H1 (cell line): ENCODE results near the gene SPEN. TPM values are rescaled to one million over a fixed set of nuclear protein-coding genes. Genes with fewer than 3 reads are reported as not detected.
A peak's percentile ranks its signal among the peaks of the same experiment; 100 is the strongest.

Experiments
- CTCF ChIA-PET: fragments of 300-600 bp; sonication (Branson Sonifier 250); formaldehyde crosslinking; loops from one replicate; lab custom pipeline; 2021; ENCODE audit not compliant: partially characterized antibody; lab: Charles Lee
- POLR2A ChIA-PET: fragments of 300-600 bp; sonication (Branson Sonifier 250); formaldehyde crosslinking; loops from one replicate; lab custom pipeline; 2021; ENCODE audit warnings: inconsistent platforms; ENCODE audit not compliant: partially characterized antibody; lab: Charles Lee
- DNase-seq, 2 experiments: peaks; one replicate each; pipeline versions ENCODE4 v3.0.0 to v3.0.0-alpha.2; 2010 to 2022; ENCODE audit warnings: low spot score in 2 of 2, low read depth in 1 of 2, mixed read lengths in 1 of 2
- FAIRE-seq: peaks from 2 replicates; lab custom pipeline; 2011; peaks lifted over from hg19 to GRCh38; lab: Jason Lieb, UNC
- H2AFZ ChIP-seq: 2 replicates; pipeline ENCODE4 v1.8.1; 2012; ENCODE audit warnings: low read length, inconsistent platforms
- H2AK5ac ChIP-seq: 2 replicates; pipeline ENCODE4 v1.6.1; 2013; ENCODE audit warnings: low read depth, low read length
- H2BK120ac ChIP-seq: replicated peaks from 2 replicates; pipeline ENCODE3; 2013; ENCODE audit warnings: low read depth, low read length, inconsistent platforms
- H2BK12ac ChIP-seq: 2 replicates; pipeline ENCODE4 v1.6.1; 2013; ENCODE audit warnings: low read depth, low read length
- H2BK15ac ChIP-seq: 2 replicates; pipeline ENCODE4 v1.6.1; 2013; ENCODE audit warnings: low read length
- H2BK20ac ChIP-seq: 2 replicates; pipeline ENCODE4 v1.6.1; 2013; ENCODE audit warnings: low read length
- H2BK5ac ChIP-seq: 2 replicates; pipeline ENCODE4 v1.6.1; 2013; ENCODE audit warnings: low read depth, low read length
- H3K14ac ChIP-seq: 2 replicates; pipeline ENCODE4 v1.6.1; 2013; ENCODE audit warnings: inconsistent platforms; ENCODE audit not compliant: insufficient read length
- H3K18ac ChIP-seq: 2 replicates; pipeline ENCODE4 v1.6.1; 2013; ENCODE audit warnings: low read length; ENCODE audit errors: extremely low read depth
- H3K23ac ChIP-seq: 2 replicates; pipeline ENCODE4 v1.6.1; 2013; ENCODE audit warnings: inconsistent platforms; ENCODE audit not compliant: insufficient read length
- H3K23me2 ChIP-seq: 2 replicates; pipeline ENCODE4 v1.6.1; 2013; ENCODE audit warnings: low read depth, low read length
- H3K27ac ChIP-seq: 2 replicates; pipeline ENCODE4 v1.6.1; 2011; ENCODE audit warnings: low read depth, low read length, inconsistent platforms
- H3K27me3 ChIP-seq, 4 experiments: replicated peaks in 1 of 4; 1 replicate in 1 of 4; 2 replicates in 3 of 4; pipeline versions ENCODE4 v1.6.1 to v1.8.1; 2011 to 2013; ENCODE audit warnings: low read length in 3 of 4, mild to moderate bottlenecking in 3 of 4, inconsistent platforms in 2 of 4, mixed read lengths in 2 of 4, moderate library complexity in 1 of 4; ENCODE audit not compliant: control insufficient read depth in 3 of 4, insufficient read depth in 3 of 4; ENCODE audit errors: extremely low read depth in 1 of 4
- H3K36me3 ChIP-seq, 4 experiments: 2 replicates each; pipeline versions ENCODE4 v1.6.1 to v1.8.1; 2011 to 2013; ENCODE audit warnings: mild to moderate bottlenecking in 4 of 4, low read length in 3 of 4, moderate library complexity in 2 of 4, control low read depth in 1 of 4, inconsistent platforms in 1 of 4; ENCODE audit not compliant: insufficient read depth in 4 of 4, control insufficient read depth in 2 of 4
- H3K4ac ChIP-seq: replicated peaks from 2 replicates; pipeline ENCODE3; 2013; ENCODE audit warnings: low read length, low read depth, mixed read lengths, inconsistent platforms; ENCODE audit not compliant: insufficient read length
- H3K4me1 ChIP-seq, 4 experiments: replicated peaks in 1 of 4; 1 replicate in 1 of 4; 2 replicates in 3 of 4; pipeline versions ENCODE4 v1.6.1 to v1.8.1; 2011 to 2013; ENCODE audit warnings: low read length in 3 of 4, inconsistent platforms in 2 of 4, mixed read lengths in 1 of 4; ENCODE audit not compliant: insufficient read depth in 4 of 4, control insufficient read depth in 3 of 4
- H3K4me2 ChIP-seq, 2 experiments: 2 replicates each; pipeline versions ENCODE4 v1.6.1 to v1.8.1; 2011 to 2013; ENCODE audit warnings: low read depth in 2 of 2, low read length in 2 of 2, control low read depth in 1 of 2, inconsistent platforms in 1 of 2, mild to moderate bottlenecking in 1 of 2; ENCODE audit not compliant: insufficient read depth in 1 of 2
- H3K4me3 ChIP-seq, 4 experiments: fragments of 200-600, 300-600 bp in 1 of 4; sonication (generic), shearing (Covaris generic), sonication (Bioruptor Twin) in 1 of 4; 2 replicates each; pipeline versions ENCODE4 v1.5.1 to v1.8.1; 2011 to 2016; ENCODE audit warnings: low read length in 4 of 4, low read depth in 3 of 4, control low read depth in 2 of 4, inconsistent platforms in 2 of 4, mild to moderate bottlenecking in 2 of 4, mixed read lengths in 1 of 4, moderate library complexity in 1 of 4; ENCODE audit not compliant: insufficient read depth in 2 of 4; ENCODE audit errors: extremely low read depth in 1 of 4
- H3K56ac ChIP-seq: replicated peaks from 2 replicates; pipeline ENCODE3; 2013; ENCODE audit warnings: low read depth, mild to moderate bottlenecking, mixed read lengths, low read length, inconsistent platforms; ENCODE audit not compliant: insufficient read length
- H3K79me1 ChIP-seq: 2 replicates; pipeline ENCODE4 v1.6.1; 2013; ENCODE audit warnings: low read depth, low read length, control low read depth
- H3K79me2 ChIP-seq, 2 experiments: 2 replicates each; pipeline versions ENCODE4 v1.6.1 to v1.8.1; 2012 to 2013; ENCODE audit warnings: low read length in 2 of 2, mild to moderate bottlenecking in 2 of 2, inconsistent platforms in 1 of 2; ENCODE audit not compliant: insufficient read depth in 2 of 2, control insufficient read depth in 1 of 2
- H3K9ac ChIP-seq, 4 experiments: replicated peaks in 1 of 4; 1 replicate in 1 of 4; 2 replicates in 3 of 4; pipeline versions ENCODE4 v1.6.1 to v1.8.1; 2011 to 2013; ENCODE audit warnings: low read depth in 3 of 4, low read length in 3 of 4, control low read depth in 2 of 4, mild to moderate bottlenecking in 2 of 4, moderate library complexity in 2 of 4, inconsistent platforms in 1 of 4; ENCODE audit errors: extremely low read depth in 1 of 4
- H3K9me3 ChIP-seq, 2 experiments: 2 replicates each; pipeline versions ENCODE4 v1.6.1 to v1.8.1; 2012 to 2013; ENCODE audit warnings: mild to moderate bottlenecking in 2 of 2, moderate library complexity in 2 of 2, control low read depth in 1 of 2, inconsistent platforms in 1 of 2, low read depth in 1 of 2, low read length in 1 of 2, mixed read lengths in 1 of 2; ENCODE audit not compliant: insufficient read depth in 2 of 2
- H4K20me1 ChIP-seq, 2 experiments: replicated peaks in 1 of 2; 2 replicates each; pipeline versions ENCODE3 to v1.8.1; 2011 to 2013; ENCODE audit warnings: inconsistent platforms in 2 of 2, low read length in 2 of 2, mild to moderate bottlenecking in 1 of 2; ENCODE audit not compliant: insufficient read depth in 2 of 2, control insufficient read depth in 1 of 2
- H4K5ac ChIP-seq: 2 replicates; pipeline ENCODE4 v1.6.1; 2013; ENCODE audit warnings: low read length, low read depth, mixed read lengths, inconsistent platforms; ENCODE audit not compliant: insufficient read length
- H4K8ac ChIP-seq: 2 replicates; pipeline ENCODE4 v1.8.0; 2013; ENCODE audit warnings: mild to moderate bottlenecking, moderate library complexity, low read length, inconsistent platforms; ENCODE audit not compliant: insufficient read depth; ENCODE audit errors: extremely low read depth
- H4K91ac ChIP-seq: replicated peaks from 2 replicates; pipeline ENCODE3; 2013; ENCODE audit warnings: low read length, mixed read lengths, inconsistent platforms; ENCODE audit not compliant: insufficient read length
- E2F6 ChIP-seq: IDR thresholded peaks from 2 replicates; pipeline ENCODE4 v1.6.1; 2012; ENCODE audit warnings: inconsistent platforms
- EP300 ChIP-seq, 2 experiments: IDR thresholded peaks; 1 replicate in 1 of 2; 2 replicates in 1 of 2; pipeline ENCODE4 v1.6.1; 2011 to 2012; ENCODE audit warnings: low read depth in 2 of 2, low read length in 2 of 2, mild to moderate bottlenecking in 2 of 2, borderline replicate concordance in 1 of 2, inconsistent platforms in 1 of 2, moderate library complexity in 1 of 2
- KDM4A ChIP-seq: IDR thresholded peaks from one replicate; pipeline ENCODE4 v1.7.1; 2012; ENCODE audit warnings: low read depth, mild to moderate bottlenecking, moderate library complexity, low read length, inconsistent platforms; ENCODE audit not compliant: severe bottlenecking
- PHF8 ChIP-seq: fragments of 200-600 bp; sonication (generic); conservative IDR thresholded peaks from 2 replicates; pipeline ENCODE4 v1.7.1; 2012; ENCODE audit warnings: low read depth, mild to moderate bottlenecking, inconsistent platforms, low read length, moderate library complexity
- SIRT6 ChIP-seq: IDR thresholded peaks from one replicate; pipeline ENCODE4 v1.7.1; 2012; ENCODE audit warnings: low read length, inconsistent platforms
- TAF7 ChIP-seq: optimal IDR thresholded peaks from 2 replicates; pipeline ENCODE3; 2011; ENCODE audit warnings: low read depth, mild to moderate bottlenecking, inconsistent platforms, low read length, moderate library complexity, borderline replicate concordance
- WGBS, 2 experiments: shearing (Covaris generic) in 1 of 2; methylation state at CpG; one replicate each; pipeline versions ENCODE4 v1.1.6 to v1.1.7; 2013 to 2015; ENCODE audit warnings: low lambda C conversion rate in 2 of 2, mixed read lengths in 2 of 2, inconsistent platforms in 1 of 2, low coverage in 1 of 2, missing lambda C conversion rate in 1 of 2; ENCODE audit not compliant: insufficient replicate concordance in 2 of 2, insufficient coverage in 1 of 2, insufficient read length in 1 of 2; ENCODE audit errors: extremely low coverage in 1 of 2, missing lambda C conversion rate in 1 of 2; 5-methylcytosine and 5-hydroxymethylcytosine counted together
- polyA plus RNA-seq, 7 experiments: library from polyadenylated mRNA; depleted of rRNA in 3 of 7; stranded (reverse) in 5 of 7; unstranded in 2 of 7; fragments of >200 nt in 5 of 7; fragments of 200-250 nt in 2 of 7; gene quantifications; 1 replicate in 5 of 7; 2 replicates in 1 of 7; 4 replicates in 1 of 7; pipeline versions ENCODE4 v1.2.1 to v1.2.3, GENCODE V29; 2011 to 2013; ENCODE audit warnings: missing spikeins in 2 of 7, mixed read lengths in 2 of 7
- total RNA-seq: library from RNA; stranded (reverse); fragmentation: NEBNext Ultra II Directional; extraction: Animal tissue kit (Norgen Biotek cat#: 25700); gene quantifications from 2 replicates; pipeline ENCODE4 v1.2.1, GENCODE V29; 2021

SPEN gene
- total and polyA plus RNA-seq, 2 of the 8 experiments (the other 6 are each of a cell fraction or from before 2014, with no cell fraction given), result 12.5 to 52.1 TPM

- DNase-seq (no peak), FAIRE-seq (no peak)
- no peak overlapping the region for H3K14ac ChIP-seq
- no peak overlapping the region for H2AFZ ChIP-seq
- no peak overlapping the region for H2BK15ac ChIP-seq
- peaks cover 0 to 6% (median 2%) of the 10 kb centered on the region in 4 experiments; a peak in 2 of 7 replicates for H3K4me1 ChIP-seq
- peaks cover 0 to 4% of the 10 kb centered on the region in 2 experiments for H4K20me1 ChIP-seq
- no peak overlapping the region for H4K91ac ChIP-seq
- peaks cover 8% of the 10 kb centered on the region for H3K23me2 ChIP-seq
- no peaks in the 10 kb centered on the region; a peak in 1 of 8 replicates for H3K36me3 ChIP-seq
- 0 out of 2 replicates have a peak overlapping the region, but pooled peaks have one; percentile 9 for H2BK12ac ChIP-seq
- H2BK20ac ChIP-seq, result no peak overlapping the region
- peaks cover 3% of the 10 kb centered on the region; the same call in 1 of the 2 replicates for H3K79me1 ChIP-seq
- no peaks in the 10 kb centered on the region; a peak in 1 of 7 replicates for H3K27me3 ChIP-seq
- CTCF ChIA-PET, result interaction anchor here (0.6 to 1.8 kb wide), 5 partner anchors 9 to 90 kb away, joined by 3 to 5 read pairs (median 4); no protein-coding TSS in a partner anchor
- H3K4me3 ChIP-seq, result peak overlapping the region; percentile 47 to 76 (median 60)
- H3K9me3 ChIP-seq, result no peaks in the 10 kb centered on the region
- no peak overlapping the region for H3K27ac ChIP-seq
- POLR2A ChIA-PET, result interaction anchor here (0.9 to 6.0 kb wide), 12 partner anchors 10 to 127 kb away, joined by 3 to 87 read pairs (median 4); no protein-coding TSS in a partner anchor
- WGBS, 2 experiments, result 0% methylated on average over 20 of the region's 34 CpGs; no CpG with 5 or more reads in 1 of the 2 experiments
- H4K8ac ChIP-seq, result peak overlapping the region; percentile 86; the same call in 1 of the 2 replicates
- H3K23ac ChIP-seq, result no peak overlapping the region
- H3K9ac ChIP-seq, result peak overlapping the region in 3 of 4 experiments; percentile 43 to 80 (median 66); a peak in 6 of 7 replicates
- H3K18ac ChIP-seq, result no peak overlapping the region
- TF ChIP-seq E2F6 (peak; percentile 61; the same call in 1 of the 2 replicates), TAF7 (no peak), KDM4A (peak; percentile 86), SIRT6 (no peak), PHF8 (peak; percentile 34; the same call in 1 of the 2 replicates), EP300 (IDR thresholded peaks at IDR 0.05; ENCODE audit: borderline replicate concordance in 1 of 2, low read depth in 2 of 2, low read length in 2 of 2) (no peak)
- H2BK120ac ChIP-seq, result no peak overlapping the region
- H3K79me2 ChIP-seq, result peaks cover 0 to 48% of the 10 kb centered on the region in 2 experiments; a peak in 3 of 4 replicates
- no peak overlapping the region for H3K4ac ChIP-seq
- no peak overlapping the region for H4K5ac ChIP-seq
- peak overlapping the region; percentile 3 for H3K56ac ChIP-seq
- H2AK5ac ChIP-seq, result no peak overlapping the region
- peak overlapping the region; percentile 72 to 94 for H3K4me2 ChIP-seq
- H2BK5ac ChIP-seq, result no peak overlapping the region
Observed at GRCh38 chr1:15847893-15848142, 311 bp downstream of the SPEN start.
